AG10803 (cell line): ENCODE data around the gene NSD1.

Experiments used
- DNase-seq: peaks from one replicate; pipeline ENCODE4 v3.0.0; 2010; ENCODE audit warnings: low read depth
- H3K4me3 ChIP-seq: 2 replicates; pipeline ENCODE4 v1.5.1; 2011; ENCODE audit warnings: mild to moderate bottlenecking, low read length, control low read depth
- TF ChIP-seq, protein P1 (sequence below): conservative IDR thresholded peaks from 2 replicates; pipeline ENCODE4 v1.5.1; 2011; ENCODE audit warnings: mild to moderate bottlenecking, low read length, control low read depth, inconsistent platforms

The NSD1 gene

DNA sequence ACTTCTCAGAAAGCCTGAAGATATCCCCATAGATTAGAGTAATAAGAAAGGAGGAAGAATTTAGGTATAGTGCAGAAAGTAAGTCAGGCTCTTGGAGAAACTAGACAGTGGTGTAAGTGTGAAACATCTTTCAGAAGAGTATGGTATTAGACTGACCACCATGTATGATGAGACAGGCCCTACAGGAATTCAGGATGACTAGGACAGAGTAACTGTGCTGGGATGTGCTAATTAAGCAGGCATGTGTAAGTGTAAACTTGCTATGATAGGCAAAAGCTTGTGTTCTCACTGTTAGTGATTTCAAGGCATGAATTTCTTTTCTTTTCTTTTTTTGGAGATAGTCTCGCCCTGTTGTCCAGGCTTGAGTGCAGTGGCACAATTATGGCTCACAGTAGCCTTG is 99.2 kb downstream of the NSD1 start:
- DNase-seq, result peak; percentile 86
- H3K4me3 ChIP-seq, result no peak overlapping the region
- TF ChIP-seq, protein P1, sequence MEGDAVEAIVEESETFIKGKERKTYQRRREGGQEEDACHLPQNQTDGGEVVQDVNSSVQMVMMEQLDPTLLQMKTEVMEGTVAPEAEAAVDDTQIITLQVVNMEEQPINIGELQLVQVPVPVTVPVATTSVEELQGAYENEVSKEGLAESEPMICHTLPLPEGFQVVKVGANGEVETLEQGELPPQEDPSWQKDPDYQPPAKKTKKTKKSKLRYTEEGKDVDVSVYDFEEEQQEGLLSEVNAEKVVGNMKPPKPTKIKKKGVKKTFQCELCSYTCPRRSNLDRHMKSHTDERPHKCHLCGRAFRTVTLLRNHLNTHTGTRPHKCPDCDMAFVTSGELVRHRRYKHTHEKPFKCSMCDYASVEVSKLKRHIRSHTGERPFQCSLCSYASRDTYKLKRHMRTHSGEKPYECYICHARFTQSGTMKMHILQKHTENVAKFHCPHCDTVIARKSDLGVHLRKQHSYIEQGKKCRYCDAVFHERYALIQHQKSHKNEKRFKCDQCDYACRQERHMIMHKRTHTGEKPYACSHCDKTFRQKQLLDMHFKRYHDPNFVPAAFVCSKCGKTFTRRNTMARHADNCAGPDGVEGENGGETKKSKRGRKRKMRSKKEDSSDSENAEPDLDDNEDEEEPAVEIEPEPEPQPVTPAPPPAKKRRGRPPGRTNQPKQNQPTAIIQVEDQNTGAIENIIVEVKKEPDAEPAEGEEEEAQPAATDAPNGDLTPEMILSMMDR, result no peak

GRCh38 chr5:177233206-177233605 is 99.6 kb downstream of the NSD1 start:
- peak; percentile 80 for DNase-seq
- H3K4me3 ChIP-seq, result no peak overlapping the region
- TF ChIP-seq, protein P1, result no peak

DNA sequence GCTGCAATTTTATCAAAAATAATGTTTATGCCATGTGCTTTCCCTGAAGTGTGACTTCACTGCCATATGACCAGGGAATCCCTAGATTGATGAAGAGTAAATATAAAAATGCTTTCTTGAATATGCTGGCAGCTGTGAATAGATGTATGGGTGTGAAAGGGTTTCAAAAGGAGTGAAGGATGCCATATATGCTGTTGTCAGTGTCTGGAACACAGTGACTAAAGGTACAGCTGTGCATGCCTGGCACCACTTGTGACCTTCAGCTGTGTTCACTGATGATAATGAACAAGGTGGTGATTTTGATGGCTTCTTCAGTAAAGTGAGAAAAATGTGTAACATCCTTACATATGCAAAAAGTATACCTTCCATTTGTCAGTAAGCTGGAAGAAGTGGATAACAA is 100.2 kb downstream of the NSD1 start:
- TF ChIP-seq, protein P1, result no peak
- no peak for DNase-seq
- no peak overlapping the region for H3K4me3 ChIP-seq

DNA sequence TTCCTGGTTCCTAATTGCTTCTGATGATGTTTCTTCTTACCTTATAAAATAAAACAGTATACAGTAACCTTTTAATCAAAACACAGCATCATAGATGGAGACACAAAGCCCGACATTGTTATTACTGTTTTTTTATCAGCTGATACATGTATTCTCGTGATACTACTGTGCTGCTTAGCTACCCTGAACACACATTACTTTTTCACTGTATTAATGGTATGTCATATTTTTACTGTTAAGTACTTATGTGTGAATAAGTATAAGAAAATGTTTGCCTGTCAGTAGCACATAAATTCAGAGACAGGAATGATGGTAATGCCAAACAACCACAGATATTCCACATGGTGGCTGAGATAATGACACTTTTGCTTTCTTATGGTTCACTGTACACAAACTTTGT is 101.3 kb downstream of the NSD1 start:
- DNase-seq, result peak; percentile 78
- H3K4me3 ChIP-seq, result no peak overlapping the region
- TF ChIP-seq, protein P1, result no peak

DNA sequence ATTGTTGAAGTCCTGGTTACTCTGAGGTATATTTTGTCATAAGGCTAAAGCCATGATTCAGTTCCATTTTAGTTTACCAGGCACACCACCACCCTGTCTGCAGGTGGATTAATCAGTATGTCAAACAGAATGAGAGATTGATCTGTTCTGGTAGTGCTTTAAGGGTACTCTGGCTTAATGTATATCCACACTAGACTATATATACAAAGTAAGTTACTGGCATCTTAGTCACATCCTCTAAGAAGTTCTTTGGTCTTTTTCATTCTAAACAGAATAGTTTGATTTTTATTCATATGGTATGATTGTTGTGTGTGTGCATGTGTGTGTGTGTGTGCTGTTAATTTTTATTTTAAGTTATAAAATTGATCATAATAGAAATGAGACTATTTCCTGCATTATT is 108.2 kb downstream of the NSD1 start:
- TF ChIP-seq, protein P1, result no peak
- H3K4me3 ChIP-seq, result no peak overlapping the region
- no peak for DNase-seq

GRCh38 chr5:177242304-177242703 is 108.7 kb downstream of the NSD1 start:
- DNase-seq, result no peak
- H3K4me3 ChIP-seq, result no peak overlapping the region
- TF ChIP-seq, protein P1, result no peak

DNA sequence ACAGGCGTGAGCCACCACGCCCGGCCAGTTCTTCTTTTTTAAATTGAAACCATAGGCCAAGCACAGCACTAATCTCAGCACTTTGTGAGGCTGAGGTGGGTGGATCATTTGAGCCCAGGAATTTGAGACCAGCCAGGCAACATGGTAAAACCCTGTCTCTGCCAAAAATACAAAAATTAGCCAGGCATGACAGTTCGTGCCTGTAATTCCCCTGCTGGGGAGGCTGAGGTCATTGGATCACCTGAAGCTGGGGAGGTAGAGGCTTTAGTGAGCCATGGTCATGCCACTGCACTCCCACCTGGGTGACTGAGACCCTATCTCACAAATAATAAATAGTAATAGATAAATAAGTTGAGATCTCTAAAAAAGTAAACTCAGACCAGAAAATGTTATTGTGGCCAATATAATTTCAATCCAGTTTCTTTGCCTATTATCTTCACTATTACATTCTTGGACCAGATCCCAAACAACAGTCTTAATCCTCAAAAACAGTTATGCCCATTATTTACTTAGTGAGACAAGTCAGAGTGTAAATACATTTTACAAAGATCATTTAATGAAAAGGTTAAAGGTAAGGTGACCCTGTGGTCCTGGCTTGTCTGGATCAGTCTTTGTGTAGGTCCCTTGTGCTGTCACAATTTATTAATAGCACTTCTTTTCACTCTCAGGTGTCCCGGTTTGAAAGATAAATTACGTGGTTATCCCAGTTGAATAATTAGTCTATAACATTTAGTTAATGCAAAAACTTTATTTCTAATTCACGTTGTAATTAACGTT is 116.4 kb downstream of the NSD1 start:
- no peak overlapping the region for H3K4me3 ChIP-seq
- DNase-seq, result no peak
- TF ChIP-seq, protein P1, result no peak
